Bronchial epithelial cell (primary cell): ENCODE results near the gene CUL2. TPM values are rescaled to one million over a fixed set of nuclear protein-coding genes. Genes with fewer than 3 reads are reported as not detected.
"Not testable (repeated sequence)": the region's sequence is repeated elsewhere in the genome, so short reads cannot be mapped to it uniquely, and the experiment has no call there.

Source experiments
- DNase-seq: peaks from one replicate; pipeline ENCODE4 v3.0.0-alpha.2; 2010; ENCODE audit warnings: low read depth
- FAIRE-seq: peaks from 2 replicates; lab custom pipeline; 2011; peaks lifted over from hg19 to GRCh38; lab: Jason Lieb, UNC
- H3K27me3 ChIP-seq: 2 replicates; pipeline ENCODE4 v1.5.1; 2011; ENCODE audit warnings: low read length; ENCODE audit not compliant: control insufficient read depth, insufficient read depth
- H3K36me3 ChIP-seq: 2 replicates; pipeline ENCODE4 v1.5.1; 2011; ENCODE audit warnings: low read length; ENCODE audit not compliant: control insufficient read depth, insufficient read depth
- H3K4me3 ChIP-seq: 2 replicates; pipeline ENCODE4 v1.5.1; 2011; ENCODE audit warnings: mild to moderate bottlenecking, low read depth, low read length, control low read depth
- CTCF ChIP-seq: IDR thresholded peaks from 2 replicates; pipeline ENCODE4 v1.5.1; 2011; ENCODE audit warnings: mild to moderate bottlenecking, moderate library complexity, low read length, control low read depth, inconsistent platforms; ENCODE audit not compliant: insufficient read depth, severe bottlenecking
- total RNA-seq: library from RNA; depleted of rRNA; stranded (reverse); fragments of >200 nt; gene quantifications from 2 replicates; pipeline ENCODE4 v1.2.1, GENCODE V29; 2014

CUL2 gene
- total RNA-seq, 1 donor from 2014 or later, result 21.3 TPM

GRCh38 chr10:35058134-35058533 is 32.0 kb downstream of the CUL2 start:
- H3K4me3 ChIP-seq, result no peak overlapping the region
- FAIRE-seq (no peak), DNase-seq (peak; percentile 79)
- H3K27me3 ChIP-seq, result no peaks in the 10 kb centered on the region
- peaks cover 3% of the 10 kb centered on the region for H3K36me3 ChIP-seq
- no peak for TF ChIP-seq CTCF

- H3K4me3 ChIP-seq, result no peak overlapping the region
- TF ChIP-seq CTCF, result no peak
- H3K36me3 ChIP-seq, result peaks cover 3% of the 10 kb centered on the region
- H3K27me3 ChIP-seq, result no peaks in the 10 kb centered on the region
- FAIRE-seq, result no peak
- no peak for DNase-seq
Observed at GRCh38 chr10:35056686-35057085, 33.5 kb downstream of the CUL2 start.

GRCh38 chr10:35056133-35056532 is 34.0 kb downstream of the CUL2 start:
- no peak for FAIRE-seq
- no peak for DNase-seq
- peaks cover 3% of the 10 kb centered on the region for H3K36me3 ChIP-seq
- no peak overlapping the region for H3K4me3 ChIP-seq
- no peaks in the 10 kb centered on the region for H3K27me3 ChIP-seq
- no peak for TF ChIP-seq CTCF

- TF ChIP-seq CTCF, result no peak
- DNase-seq (no peak), FAIRE-seq (no peak)
- Histone ChIP-seq H3K36me3 (peaks cover 1% of the 10 kb centered on the region), H3K4me3 (no peak overlapping the region), H3K27me3 (no peaks in the 10 kb centered on the region)
Observed at GRCh38 chr10:35050568-35050967, 39.6 kb downstream of the CUL2 start.

GRCh38 chr10:35046074-35046473 is 44.1 kb downstream of the CUL2 start:
- Histone ChIP-seq H3K27me3 (no peaks in the 10 kb centered on the region), H3K36me3 (peaks cover 7% of the 10 kb centered on the region), H3K4me3 (no peak overlapping the region)
- FAIRE-seq (no peak), DNase-seq (no peak)
- no peak for TF ChIP-seq CTCF

GRCh38 chr10:35045275-35045674 is 44.9 kb downstream of the CUL2 start:
- H3K36me3 ChIP-seq, H3K4me3 ChIP-seq, DNase-seq, FAIRE-seq, H3K27me3 ChIP-seq: not testable (repeated sequence)
